NCI-H1436 treated with DMSO at 0.1 percent for 48 hours (cell line): ENCODE results near the gene RFX3.

Experiments used
- DNase-seq: peaks from one replicate; lab custom pipeline; 2025; lab: John Stamatoyannopoulos, UW

The RFX3 gene

GRCh38 chr9:3513265-3513818 is 12.5 kb downstream of the RFX3 start:
- DNase-seq, result no peak

DNA sequence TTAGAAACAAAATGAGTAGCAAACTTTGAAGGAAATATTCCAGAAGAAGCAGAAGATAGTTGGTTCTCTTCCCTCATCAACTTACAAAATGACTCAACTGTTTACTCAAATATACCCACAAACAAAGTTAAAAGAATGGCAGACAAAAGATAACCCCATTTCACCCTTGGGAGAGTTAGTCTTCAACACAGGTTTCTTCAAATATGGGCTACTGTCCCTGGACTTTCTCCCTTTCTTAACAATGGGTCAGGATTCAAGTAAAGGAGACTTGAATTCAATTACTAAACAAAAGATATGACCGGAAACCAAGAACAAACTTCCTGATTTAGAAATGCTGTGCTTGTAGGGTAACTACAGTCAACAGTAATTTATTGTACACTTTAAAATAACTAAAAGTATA is 14.2 kb downstream of the RFX3 start:
- DNase-seq, result no peak

- no peak for DNase-seq
These were observed 15.0 kb downstream of the RFX3 start for GRCh38 chr9:3510796-3511195.

GRCh38 chr9:3509926-3510325 is 15.9 kb downstream of the RFX3 start:
- DNase-seq, result no peak

DNA sequence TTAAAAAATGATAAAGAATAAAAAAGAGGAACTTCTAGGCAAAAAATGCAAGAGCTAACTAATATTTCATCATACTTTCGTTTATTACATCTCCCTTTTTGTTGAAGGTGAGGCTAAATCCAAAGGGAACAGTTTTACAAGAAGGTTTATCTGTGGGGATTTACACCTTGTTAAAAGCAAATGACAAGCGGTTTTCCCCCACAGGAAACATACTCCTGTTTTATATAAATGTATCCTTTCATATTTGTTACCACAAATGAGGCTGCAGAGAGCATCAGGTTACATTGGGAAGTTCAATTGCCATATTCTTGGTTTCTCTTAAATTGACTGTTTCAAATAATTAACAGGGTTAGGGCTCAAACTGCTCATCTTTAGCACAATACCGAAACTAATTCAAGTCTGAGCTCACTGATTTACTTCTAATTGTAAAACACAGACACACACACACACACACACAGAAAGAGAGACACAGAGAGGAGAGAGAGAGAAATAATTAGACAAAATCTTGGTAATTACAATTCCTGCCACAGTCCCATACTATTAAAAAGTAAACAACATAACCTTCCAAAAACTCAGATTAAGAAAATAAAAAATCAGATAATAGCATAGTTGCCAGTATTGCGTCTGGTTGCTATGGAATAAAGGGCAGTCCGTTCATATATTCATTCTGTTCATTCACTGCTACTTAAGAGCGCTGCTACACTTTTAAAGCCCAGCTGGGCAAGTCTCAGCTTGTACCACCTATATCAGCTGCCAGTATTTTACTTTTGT is 17.1 kb downstream of the RFX3 start:
- DNase-seq, result peak; percentile 83

DNA sequence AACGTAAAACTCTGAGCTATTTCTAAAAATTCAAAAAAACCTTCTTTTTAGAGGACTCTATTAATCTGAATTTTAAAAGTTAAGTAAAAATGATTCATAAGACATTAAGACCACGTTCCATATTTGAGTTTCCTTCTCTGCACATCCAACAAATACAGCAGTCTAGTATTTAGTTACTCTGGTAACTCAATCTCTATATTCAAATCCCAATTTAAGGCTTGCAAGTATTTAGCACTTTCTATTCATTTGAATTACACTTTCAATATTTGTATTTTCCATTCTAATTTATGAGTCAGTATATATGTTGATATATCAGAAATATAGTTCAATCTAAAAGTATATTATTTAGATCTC is 17.7 kb downstream of the RFX3 start:
- DNase-seq, result no peak

DNA sequence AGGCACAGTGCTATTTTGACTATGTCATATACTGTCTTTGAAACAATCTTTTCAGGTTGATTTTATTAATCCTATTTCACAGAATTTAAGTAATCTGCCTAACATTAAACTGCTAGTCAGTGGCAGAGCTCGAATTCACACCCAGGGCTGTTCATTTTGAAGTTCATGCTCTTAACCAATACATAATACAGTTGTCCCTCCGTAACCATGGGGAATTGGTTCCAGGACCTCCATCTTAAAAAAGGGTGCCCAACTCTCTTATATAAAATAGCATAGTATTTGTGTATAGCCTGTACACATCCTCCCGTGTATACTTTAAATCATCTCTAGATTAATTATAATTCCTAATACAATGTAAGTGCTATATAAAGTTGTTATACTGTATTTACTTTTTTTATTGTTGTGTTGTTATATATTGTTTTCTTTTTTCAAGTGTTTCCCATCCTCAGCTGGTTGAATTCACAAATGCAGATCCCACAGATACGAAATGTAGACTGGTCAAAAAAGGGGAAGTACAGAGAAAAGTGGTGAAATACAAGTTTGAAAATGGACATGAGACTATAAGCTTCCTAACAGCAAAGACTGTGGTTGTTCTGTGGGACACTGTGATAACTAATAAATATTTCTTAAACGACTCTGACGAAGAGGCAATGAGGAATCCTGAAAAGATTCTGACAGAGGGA is 18.3 kb downstream of the RFX3 start:
- no peak for DNase-seq

DNA sequence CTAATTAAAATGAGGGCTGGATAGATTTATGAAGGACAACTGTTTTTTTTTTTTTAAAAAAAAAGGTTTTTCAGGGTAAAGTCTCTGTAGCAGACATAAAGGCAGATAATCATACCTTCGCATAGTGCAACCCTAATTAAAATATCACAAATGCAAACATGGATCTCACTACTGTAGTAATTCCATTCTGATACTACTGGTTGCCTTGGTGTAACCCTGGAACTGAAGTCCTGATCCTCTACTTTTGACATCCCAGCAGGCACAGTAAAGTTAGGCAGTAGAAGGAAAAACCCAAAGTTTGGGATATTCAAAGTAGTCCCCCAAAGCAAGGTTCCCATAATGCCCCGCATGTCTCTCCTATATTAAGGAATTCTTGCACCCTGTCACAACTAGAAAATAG is 19.6 kb downstream of the RFX3 start:
- DNase-seq, result no peak

DNA sequence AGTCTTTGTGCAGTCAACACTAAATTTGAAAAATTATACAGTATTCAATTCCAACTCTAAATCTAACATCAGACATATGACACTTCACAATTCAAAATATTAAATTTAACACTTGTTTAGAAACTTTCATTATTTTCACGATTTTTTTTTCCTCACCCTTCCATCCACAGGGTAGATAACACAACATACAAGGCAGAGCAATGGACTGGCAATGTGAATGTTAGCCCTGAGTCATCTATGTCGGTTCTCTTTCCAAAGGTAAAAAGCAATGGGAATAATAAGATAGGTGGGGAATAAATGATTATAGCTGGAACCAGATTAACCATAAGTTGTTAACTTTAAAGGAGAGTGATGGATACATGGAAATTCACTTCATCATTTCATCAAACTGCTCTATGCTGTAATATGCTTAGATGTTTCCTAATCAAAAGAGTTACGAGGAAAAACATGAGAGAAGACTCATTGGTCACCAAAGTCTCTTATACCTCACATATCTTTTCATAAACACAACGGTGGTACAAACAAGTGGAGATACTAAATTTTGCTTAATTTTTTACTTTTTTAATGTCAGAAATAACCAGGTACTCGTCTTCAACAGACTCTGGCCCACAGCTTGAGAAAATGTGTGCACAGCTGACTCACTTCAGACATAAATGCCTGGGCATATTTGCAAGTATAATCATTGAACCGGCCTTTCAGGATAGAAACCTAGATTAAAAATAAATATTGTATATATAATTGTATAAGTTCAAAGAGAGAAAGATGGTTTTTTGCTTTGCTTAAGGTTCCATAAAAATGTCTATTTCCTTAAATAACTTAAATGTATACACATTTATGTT is 23.0 kb downstream of the RFX3 start:
- DNase-seq, result no peak

- DNase-seq, result no peak
These were observed 25.8 kb downstream of the RFX3 start for GRCh38 chr9:3500044-3500443.

DNA sequence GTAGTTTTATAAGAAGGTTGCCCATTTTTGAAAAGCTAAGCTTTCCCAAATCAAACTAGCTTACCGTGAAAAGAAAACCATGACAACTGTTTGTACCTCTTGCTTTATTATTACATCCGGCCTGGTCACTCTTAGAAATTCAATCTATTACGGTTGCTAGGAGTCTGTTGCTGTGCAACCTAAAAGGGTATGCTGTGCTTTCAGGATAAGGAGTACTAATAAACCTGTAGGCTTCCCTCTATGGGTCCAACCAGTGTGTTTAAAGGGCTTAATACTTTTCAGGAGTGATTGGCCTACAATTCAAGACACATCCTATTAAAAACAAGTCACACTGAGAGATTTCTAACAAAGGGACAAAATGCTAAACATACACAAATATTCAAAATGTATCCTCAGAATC is 27.1 kb downstream of the RFX3 start:
- peak; percentile 66 for DNase-seq

DNA sequence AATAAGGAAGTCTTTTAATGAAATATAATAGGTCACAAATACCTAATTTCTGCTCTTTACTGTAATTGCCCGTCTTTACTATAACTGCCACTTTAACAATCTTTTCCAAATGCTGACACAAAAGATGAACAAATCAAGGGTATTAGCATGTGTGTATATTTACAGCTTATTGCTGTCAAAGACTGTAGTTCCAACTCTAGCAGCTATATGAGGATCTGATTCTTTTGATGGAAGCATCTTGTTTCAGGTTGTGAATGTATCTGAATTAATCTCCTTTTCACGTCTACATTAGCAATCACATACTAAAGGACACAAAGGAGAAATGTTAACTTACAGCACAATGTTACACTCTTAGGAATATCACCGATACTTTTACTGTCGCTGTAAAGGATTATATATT is 27.9 kb downstream of the RFX3 start:
- peak; percentile 54 for DNase-seq

- no peak for DNase-seq
These were observed 28.4 kb downstream of the RFX3 start for GRCh38 chr9:3497401-3497800.

GRCh38 chr9:3495855-3496254 is 29.9 kb downstream of the RFX3 start:
- DNase-seq, result no peak

DNA sequence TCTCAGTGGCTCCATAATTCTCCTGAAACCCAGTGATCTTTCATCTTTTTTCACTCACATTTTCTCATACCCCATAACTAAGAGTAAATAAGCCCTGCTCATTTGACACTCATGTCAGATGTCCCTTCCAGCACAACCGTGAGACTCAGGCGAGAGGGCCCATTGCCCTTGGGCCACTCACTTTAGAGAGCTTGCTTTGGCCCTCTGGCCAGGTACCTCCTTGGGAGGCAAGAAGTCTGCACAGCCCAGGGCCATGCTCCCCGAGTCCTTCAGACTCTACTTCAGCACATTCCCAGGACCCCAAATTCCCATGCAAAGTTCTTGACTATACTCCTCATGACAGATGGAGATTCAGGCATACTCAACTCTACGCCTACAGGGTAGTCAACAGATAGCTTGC is 33.6 kb downstream of the RFX3 start:
- no peak for DNase-seq

- DNase-seq, result no peak
These were observed 34.4 kb downstream of the RFX3 start for GRCh38 chr9:3491450-3491849.

DNA sequence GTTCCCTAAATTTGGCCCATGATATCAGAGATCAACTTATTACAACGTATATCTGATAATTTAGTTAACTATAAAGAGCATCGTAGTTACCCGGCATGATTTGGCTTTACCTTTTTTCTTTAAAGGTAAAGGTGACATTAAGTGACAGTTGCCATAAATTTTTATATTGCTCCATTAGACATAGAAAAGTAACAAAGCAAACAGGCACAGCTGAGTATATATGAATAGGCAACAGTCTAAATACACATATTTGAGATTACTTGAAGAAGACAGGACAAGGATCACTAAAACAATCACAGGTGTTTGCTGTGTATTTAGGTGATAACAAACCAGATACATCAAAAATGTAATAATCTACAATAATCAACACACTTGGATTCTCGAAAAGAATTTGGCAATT is 34.8 kb downstream of the RFX3 start:
- no peak for DNase-seq

GRCh38 chr9:3482578-3482977 is 43.2 kb downstream of the RFX3 start:
- no peak for DNase-seq

DNA sequence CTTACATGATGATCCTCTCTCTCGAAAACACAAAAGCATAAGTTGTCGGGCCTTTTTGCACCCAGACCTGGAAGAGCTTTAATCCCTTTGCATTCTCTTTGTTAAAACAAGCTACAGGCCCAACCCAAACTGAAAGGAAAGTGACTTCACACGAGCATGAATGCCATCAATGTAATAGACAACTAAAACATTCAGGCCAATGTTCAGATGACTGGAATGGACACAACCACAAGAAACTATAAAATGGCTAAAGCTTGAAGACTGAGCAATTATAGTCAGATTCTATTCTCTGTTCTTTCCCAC is 45.5 kb downstream of the RFX3 start:
- no peak for DNase-seq

GRCh38 chr9:3479514-3480352 is 46.1 kb downstream of the RFX3 start:
- DNase-seq, result no peak

DNA sequence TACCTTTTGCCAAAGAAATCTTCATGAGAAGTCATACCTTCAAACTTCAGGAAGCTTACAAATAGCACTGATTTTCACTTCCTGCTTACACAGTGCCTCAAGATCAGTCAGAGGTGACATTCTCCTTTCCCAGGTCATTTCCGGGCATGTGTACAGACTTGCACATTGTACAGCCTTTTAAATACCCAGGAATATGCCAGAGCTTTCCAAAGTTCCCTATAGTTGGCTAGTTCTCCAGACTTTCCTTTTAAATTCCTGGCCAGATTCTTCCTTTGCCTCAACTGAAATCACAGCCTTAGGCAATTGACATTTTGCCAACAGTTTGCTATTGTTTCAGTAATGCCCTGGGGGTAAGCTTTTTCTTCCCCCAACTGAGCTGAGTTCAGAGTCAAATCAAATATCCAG is 47.2 kb downstream of the RFX3 start:
- DNase-seq, result no peak

DNA sequence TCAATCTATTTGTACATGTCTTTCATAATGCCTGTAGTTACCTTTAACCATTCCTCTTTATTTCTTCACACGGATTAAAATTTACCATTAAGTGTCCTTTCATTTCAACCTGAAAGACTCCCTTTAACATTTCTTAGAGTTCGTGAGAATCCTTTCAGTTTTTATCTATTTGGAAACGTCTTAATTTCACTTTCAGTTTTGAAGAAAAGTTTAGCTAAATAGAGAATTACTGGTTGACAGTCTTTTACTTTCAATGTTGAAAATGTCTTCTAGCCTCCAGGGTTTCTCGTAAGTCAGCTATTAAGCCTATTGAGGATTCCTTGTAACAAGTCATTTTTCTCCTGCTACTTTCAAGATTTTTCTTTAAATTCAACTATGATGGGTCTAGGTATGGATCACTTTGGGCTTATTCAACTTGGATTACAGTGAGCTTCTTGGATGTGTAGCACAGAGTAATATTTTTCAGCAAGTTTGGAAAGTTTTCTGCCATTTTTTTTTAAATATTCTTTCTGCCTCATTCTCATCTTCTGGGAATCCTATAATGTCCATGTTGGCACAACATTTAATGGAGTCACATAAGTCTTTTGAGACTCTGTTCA is 48.5 kb downstream of the RFX3 start:
- DNase-seq, result no peak
